ENCODE measurements around the gene STX2.
"Not testable (repeated sequence)": the region's sequence is repeated elsewhere in the genome, so short reads cannot be mapped to it uniquely, and the experiment has no call there.

- TF ChIP-seq, protein P1, sequence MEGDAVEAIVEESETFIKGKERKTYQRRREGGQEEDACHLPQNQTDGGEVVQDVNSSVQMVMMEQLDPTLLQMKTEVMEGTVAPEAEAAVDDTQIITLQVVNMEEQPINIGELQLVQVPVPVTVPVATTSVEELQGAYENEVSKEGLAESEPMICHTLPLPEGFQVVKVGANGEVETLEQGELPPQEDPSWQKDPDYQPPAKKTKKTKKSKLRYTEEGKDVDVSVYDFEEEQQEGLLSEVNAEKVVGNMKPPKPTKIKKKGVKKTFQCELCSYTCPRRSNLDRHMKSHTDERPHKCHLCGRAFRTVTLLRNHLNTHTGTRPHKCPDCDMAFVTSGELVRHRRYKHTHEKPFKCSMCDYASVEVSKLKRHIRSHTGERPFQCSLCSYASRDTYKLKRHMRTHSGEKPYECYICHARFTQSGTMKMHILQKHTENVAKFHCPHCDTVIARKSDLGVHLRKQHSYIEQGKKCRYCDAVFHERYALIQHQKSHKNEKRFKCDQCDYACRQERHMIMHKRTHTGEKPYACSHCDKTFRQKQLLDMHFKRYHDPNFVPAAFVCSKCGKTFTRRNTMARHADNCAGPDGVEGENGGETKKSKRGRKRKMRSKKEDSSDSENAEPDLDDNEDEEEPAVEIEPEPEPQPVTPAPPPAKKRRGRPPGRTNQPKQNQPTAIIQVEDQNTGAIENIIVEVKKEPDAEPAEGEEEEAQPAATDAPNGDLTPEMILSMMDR (IDR thresholded peaks at IDR 0.05 in 2 of 3, conservative IDR thresholded peaks at IDR 0.05 in 1 of 3; ENCODE audit: control insufficient read depth in 2 of 3, extremely low read depth in 1 of 3, insufficient read depth in 1 of 3, low read depth in 3 of 3, low read length in 3 of 3), result not testable (repeated sequence)
- TF ChIP-seq ZBTB33 (IDR thresholded peaks at IDR 0.05); SUZ12 (IDR thresholded peaks at IDR 0.05; ENCODE audit: unreplicated experiment); MXI1 (IDR thresholded peaks at IDR 0.05; ENCODE audit: low read depth, low read length): not testable (repeated sequence)
These were observed 48.1 kb upstream of the STX2 start for GRCh38 chr12:130887190-130887589.

Measured in GM12878 (cell line).